ENCODE results near the gene NVL.

GRCh38 chr1:224198572-224198971, 131.4 kb downstream of the NVL start:
- TF ChIP-seq POLR2A (IDR thresholded peaks at IDR 0.05; ENCODE audit: low read length) (no peak), GATA1 (IDR thresholded peaks at IDR 0.05; ENCODE audit: low read depth, low read length) (no peak)
